Stimulated activated memory B cell treated with anti-CD40 and anti-IgM and Interleukin-4, amounts not matched to agents 10 μg/mL and 1 μg/mL and 100 μg/mL, for 72 hours (primary cell): ENCODE results near the gene NPM1.

ENCODE experiments used
- ATAC-seq: fragments of 150-1000 bp; cut with Tn5 transposase; 2 replicates; pipeline ENCODE4 v1.10.0; 2021
- H3K27ac Mint-ChIP-seq: one replicate; pipeline ENCODE4 v1.8.0; 2022; ENCODE audit warnings: mild to moderate bottlenecking, mixed read lengths
- H3K27me3 Mint-ChIP-seq: one replicate; pipeline ENCODE4 v1.8.0; 2022; ENCODE audit warnings: mixed read lengths
- H3K36me3 Mint-ChIP-seq: one replicate; pipeline ENCODE4 v1.8.0; 2022; ENCODE audit warnings: mixed read lengths
- H3K4me1 Mint-ChIP-seq: one replicate; pipeline ENCODE4 v1.8.0; 2022; ENCODE audit warnings: mixed read lengths
- H3K4me3 Mint-ChIP-seq: one replicate; pipeline ENCODE4 v1.8.0; 2022; ENCODE audit warnings: mild to moderate bottlenecking, moderate library complexity, mixed read lengths
- H3K9me3 Mint-ChIP-seq: one replicate; pipeline ENCODE4 v1.8.0; 2022; ENCODE audit warnings: mixed read lengths

NPM1 gene

DNA sequence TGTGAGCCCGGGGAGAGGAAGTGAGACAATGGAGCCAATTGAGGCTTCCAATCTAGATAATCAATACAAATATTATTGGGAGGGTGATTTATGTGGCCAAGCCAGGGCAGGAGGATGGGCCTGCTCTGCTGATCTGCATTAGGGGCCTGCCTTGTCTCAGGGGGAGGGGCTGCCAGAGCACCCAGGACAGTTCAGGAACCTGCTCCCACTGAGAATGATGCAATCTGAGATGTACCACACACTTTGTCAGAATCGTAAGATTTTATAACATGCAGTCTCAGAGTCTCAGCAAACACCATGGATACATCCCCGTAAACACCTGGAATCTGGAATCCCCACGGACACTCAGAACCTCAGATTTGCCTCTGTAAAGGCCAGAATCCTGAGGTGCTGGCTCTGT, 51.1 kb downstream of the NPM1 start:
- Mint-ChIP-seq H3K4me3 (no peak overlapping the region), H3K27ac (no peak overlapping the region), H3K36me3 (no peaks in the 10 kb centered on the region), H3K27me3 (peaks cover 16% of the 10 kb centered on the region), H3K9me3 (no peaks in the 10 kb centered on the region), H3K4me1 (peaks cover 7% of the 10 kb centered on the region)
- no peak for ATAC-seq

DNA sequence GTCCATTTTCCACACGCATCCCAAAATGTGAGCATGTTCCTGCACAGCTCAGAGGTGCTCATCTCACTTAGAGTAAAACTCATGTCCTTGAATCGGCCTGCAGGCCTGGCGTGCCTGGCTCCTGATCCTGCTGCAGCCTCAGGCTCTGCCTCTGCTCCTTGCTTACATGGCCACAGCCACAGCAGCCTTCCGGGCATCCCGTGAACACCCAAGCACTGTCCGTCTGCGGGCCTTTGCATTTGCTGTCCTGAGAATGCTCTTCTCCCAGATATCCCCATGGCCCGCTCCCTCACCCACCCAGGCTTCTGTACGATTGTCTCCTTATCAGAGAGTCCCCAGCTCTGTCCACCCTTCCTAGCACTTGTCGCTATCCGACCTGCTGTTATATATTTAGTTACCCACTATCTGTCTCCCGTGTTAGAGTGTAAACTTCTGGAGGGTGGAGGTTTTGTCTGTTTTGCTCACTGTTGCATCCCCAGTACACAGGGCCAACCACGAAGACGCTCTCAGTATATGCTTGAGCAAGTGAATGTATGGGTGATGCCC, 53.7 kb downstream of the NPM1 start:
- H3K36me3 Mint-ChIP-seq, result no peaks in the 10 kb centered on the region
- no peak for ATAC-seq
- H3K27ac Mint-ChIP-seq, result no peak overlapping the region
- H3K4me3 Mint-ChIP-seq, result no peak overlapping the region
- peaks cover 7% of the 10 kb centered on the region for H3K4me1 Mint-ChIP-seq
- H3K9me3 Mint-ChIP-seq, result no peaks in the 10 kb centered on the region
- H3K27me3 Mint-ChIP-seq, result peaks cover 32% of the 10 kb centered on the region

DNA sequence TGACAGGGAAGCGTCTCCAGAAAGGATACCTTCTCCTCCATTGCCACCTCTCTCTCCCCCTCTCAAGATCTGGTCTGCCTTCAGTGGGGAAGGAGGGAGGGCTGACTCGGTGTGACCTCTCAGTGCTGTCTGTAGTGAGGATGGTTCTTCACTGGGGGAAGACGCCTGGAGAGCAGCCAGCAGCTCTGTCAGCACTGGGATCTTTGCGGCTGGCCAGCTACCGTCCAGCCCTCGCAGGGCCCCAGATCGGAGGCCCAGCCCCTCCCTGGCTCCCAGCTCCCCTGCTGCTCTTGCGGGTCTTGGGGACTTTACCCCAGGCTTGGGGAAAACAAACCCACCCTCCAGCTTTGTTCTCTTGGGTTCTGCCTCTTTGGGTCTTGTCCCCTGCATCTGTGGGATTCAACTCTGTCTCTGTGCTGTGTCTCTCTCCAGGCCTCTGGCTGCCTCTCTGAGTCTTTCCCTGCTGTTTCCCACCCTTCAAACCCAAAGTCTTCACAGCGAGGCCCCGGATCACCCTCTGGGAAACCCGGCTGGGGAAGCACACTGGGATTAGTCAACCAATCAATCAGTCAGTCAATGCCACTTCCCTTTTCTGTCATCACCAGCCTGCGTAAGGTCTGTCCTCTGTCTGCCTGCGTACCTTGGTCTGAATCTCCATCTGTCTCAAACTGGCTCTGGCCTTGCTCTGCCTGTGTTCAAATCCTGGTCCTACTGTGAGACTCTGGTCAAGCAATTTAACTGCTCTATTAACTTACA, 54.8 kb downstream of the NPM1 start:
- Mint-ChIP-seq H3K4me1 (peaks cover 7% of the 10 kb centered on the region), H3K27ac (no peak overlapping the region), H3K9me3 (no peaks in the 10 kb centered on the region), H3K36me3 (no peaks in the 10 kb centered on the region), H3K4me3 (no peak overlapping the region), H3K27me3 (peaks cover 40% of the 10 kb centered on the region)
- ATAC-seq, result no peak

DNA sequence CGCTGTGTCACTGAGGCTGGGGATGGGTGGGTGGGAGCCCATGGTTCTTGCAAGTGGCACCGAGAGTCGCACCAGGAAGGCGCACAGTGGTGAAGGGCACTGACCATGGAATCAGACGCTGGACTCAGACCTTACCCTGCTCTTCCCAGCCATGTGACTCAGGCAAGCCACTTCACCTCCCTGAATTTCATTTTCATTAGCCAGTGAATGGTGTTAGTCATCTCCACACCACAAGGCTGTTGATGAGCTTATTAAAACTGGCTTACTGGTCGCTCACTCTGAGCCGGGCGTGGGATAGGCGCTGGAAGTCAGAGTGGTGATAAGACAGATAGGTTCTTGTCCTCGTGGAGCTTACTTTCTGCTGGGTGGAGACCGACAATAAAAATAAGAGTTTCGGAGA, 56.9 kb downstream of the NPM1 start:
- H3K4me1 Mint-ChIP-seq, result peaks cover 7% of the 10 kb centered on the region
- H3K4me3 Mint-ChIP-seq, result no peak overlapping the region
- ATAC-seq, result no peak
- no peak overlapping the region for H3K27ac Mint-ChIP-seq
- no peaks in the 10 kb centered on the region for H3K36me3 Mint-ChIP-seq
- H3K27me3 Mint-ChIP-seq, result peaks cover 61% of the 10 kb centered on the region
- H3K9me3 Mint-ChIP-seq, result no peaks in the 10 kb centered on the region

DNA sequence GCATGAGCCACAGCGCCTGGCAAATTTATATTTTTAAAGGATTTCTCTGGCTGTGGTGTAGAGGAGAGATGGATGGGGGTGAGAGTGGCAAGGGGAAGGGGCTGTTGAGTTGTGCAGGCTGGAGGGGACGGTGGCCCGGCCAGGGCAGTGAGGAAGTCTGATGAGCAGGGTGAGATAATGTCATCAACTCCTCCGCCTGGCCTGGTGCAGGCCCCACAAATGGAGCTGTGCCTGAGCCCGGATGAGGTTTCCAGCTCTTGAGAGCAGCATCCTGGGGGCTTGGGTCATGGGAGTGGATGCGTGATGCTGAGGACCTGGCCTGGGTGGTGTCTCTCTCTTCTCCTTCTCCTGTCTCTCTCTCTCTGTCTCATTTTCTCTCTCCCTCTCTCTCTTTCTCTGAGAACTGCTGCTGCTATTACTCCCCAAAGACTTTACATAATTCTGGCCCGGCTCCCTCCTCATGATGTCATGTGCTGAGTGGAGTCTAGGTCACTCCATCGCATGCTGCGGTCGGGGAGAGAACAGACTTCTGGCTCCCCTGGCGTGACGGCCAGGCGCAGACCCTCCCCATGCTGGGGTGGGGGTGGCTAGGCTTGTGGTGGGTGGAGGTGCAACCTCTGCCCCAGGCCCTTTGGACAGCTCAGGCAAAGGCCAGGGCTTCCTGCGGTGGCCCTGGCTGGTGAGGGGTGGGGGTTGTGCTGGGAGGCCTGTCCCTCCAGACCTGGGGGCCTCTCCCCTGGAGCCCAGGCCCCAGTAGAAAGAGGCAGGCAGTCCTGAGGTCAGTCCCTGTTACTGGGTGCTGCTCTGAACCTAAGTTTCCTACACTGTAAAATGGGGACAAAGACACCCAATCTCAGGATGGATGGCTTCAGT, 58.2 kb downstream of the NPM1 start:
- peak; percentile 9 for ATAC-seq
- Mint-ChIP-seq H3K27me3 (peaks cover 64% of the 10 kb centered on the region), H3K4me1 (peaks cover 7% of the 10 kb centered on the region), H3K9me3 (no peaks in the 10 kb centered on the region), H3K36me3 (no peaks in the 10 kb centered on the region), H3K27ac (no peak overlapping the region), H3K4me3 (no peak overlapping the region)

DNA sequence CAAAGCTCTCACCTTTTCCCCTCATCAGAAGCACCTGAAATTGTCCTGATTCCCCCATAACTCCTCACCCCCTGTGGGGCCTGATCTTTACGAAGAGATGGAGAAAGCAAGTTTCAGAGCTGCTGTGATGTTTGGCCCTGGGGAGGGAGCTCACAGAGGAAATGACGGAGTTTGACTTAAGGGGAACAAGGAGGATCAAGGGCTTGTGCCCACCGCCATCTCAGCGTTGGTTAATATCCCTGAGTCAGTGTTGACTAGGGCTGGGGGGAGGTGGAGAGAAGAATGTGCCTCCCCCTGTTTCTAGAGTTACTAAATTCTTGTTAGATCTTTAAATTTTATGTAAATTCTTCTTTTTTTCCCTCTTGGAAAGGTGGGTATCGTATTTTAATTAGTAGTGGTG, 59.6 kb downstream of the NPM1 start:
- no peaks in the 10 kb centered on the region for H3K36me3 Mint-ChIP-seq
- H3K27ac Mint-ChIP-seq, result no peak overlapping the region
- H3K27me3 Mint-ChIP-seq, result peaks cover 69% of the 10 kb centered on the region
- no peaks in the 10 kb centered on the region for H3K9me3 Mint-ChIP-seq
- peaks cover 13% of the 10 kb centered on the region for H3K4me1 Mint-ChIP-seq
- ATAC-seq, result no peak
- H3K4me3 Mint-ChIP-seq, result no peak overlapping the region

DNA sequence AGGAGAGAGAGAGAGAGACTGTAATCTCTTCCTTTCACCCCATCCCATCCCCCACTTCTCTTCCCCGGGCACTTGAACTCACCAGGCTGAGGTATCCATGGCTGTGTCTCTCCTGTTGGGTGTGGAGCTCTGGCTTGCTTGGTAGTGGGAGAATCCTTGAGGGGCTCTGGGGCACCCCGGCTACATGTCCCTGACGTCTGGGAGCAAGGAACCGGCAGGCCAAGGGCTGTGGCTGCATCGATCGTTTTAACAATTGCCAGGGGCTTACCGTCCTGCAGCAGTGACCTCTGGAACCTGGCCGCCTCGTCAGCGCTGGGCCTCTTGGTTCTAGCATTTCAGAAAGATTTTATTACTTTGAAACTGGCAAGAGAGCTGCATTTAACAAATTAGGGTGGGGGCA, 61.8 kb downstream of the NPM1 start:
- H3K27ac Mint-ChIP-seq, result no peak overlapping the region
- H3K4me3 Mint-ChIP-seq, result no peak overlapping the region
- ATAC-seq, result no peak
- H3K27me3 Mint-ChIP-seq, result peaks cover 83% of the 10 kb centered on the region
- no peaks in the 10 kb centered on the region for H3K36me3 Mint-ChIP-seq
- H3K9me3 Mint-ChIP-seq, result no peaks in the 10 kb centered on the region
- H3K4me1 Mint-ChIP-seq, result peaks cover 6% of the 10 kb centered on the region

DNA sequence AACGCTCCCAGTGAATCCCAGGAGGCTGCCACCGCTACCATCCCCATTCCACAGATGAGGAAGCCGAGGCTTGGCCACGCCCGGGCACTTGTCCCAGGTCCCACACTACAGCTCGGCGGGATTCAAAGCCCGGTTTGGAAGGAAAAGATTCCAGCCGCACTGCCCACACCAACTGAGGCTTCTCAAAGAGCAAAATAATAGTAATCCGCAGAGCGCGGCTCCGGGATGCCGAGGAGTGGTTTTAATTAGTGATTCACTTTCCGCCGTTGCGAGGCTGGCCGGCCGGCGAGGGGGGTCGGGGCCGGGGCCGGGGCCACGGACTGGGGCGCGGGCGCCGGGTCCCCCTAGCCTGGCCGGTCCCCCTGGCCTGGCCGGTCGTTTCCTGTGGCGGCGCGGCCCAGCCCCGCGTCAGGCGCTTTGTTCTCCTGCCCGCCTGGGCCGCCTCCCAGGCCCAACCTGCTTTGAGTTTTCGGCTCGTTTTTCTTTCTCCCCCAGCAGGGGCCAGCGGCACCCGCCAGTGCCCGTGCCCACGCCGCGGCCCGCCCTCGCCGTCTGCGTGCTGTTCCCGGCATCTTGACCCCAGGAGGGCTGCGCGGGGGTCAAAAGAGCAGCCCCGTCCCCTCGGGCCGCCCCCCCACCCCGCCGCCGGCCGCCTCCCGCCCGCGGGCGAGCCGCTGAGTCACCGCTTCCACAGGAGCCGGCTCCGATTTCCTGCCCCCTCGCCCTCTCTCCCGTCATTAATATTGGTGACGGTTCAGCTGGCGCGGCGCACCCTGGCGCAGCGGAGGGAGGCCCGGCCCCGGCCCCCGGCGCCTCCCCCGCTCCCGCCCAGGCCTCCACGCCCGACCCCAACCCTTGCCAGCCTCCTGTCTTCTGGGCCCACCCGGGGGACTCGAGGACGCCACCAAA, 63.0 kb downstream of the NPM1 start:
- no peak overlapping the region for H3K4me3 Mint-ChIP-seq
- ATAC-seq, result no peak
- H3K27ac Mint-ChIP-seq, result no peak overlapping the region
- no peaks in the 10 kb centered on the region for H3K9me3 Mint-ChIP-seq
- H3K4me1 Mint-ChIP-seq, result peaks cover 6% of the 10 kb centered on the region
- no peaks in the 10 kb centered on the region for H3K36me3 Mint-ChIP-seq
- peaks cover 76% of the 10 kb centered on the region for H3K27me3 Mint-ChIP-seq

DNA sequence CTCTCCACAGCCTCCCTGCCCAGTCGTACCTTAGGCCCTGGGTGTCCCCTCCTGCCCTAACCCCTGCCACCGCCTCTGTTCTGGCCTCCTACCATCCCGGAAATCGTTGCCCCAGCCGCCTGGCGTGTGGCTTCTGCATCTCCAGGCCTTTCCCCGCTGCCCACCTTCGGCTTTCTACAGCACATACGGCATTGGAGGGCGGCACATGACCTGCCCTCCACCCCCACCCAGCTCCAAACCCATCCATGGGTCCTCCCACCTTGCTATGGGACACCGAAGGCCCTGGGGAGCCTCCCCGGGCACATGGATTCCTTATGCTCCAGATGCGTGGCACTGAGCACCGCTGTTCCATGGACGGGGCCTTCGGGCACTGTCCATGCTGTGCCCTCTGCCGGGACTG, 63.8 kb downstream of the NPM1 start:
- peak overlapping the region; percentile 60 for H3K4me3 Mint-ChIP-seq
- peaks cover 71% of the 10 kb centered on the region for H3K27me3 Mint-ChIP-seq
- no peak for ATAC-seq
- H3K9me3 Mint-ChIP-seq, result no peaks in the 10 kb centered on the region
- H3K36me3 Mint-ChIP-seq, result no peaks in the 10 kb centered on the region
- peaks cover 6% of the 10 kb centered on the region for H3K4me1 Mint-ChIP-seq
- no peak overlapping the region for H3K27ac Mint-ChIP-seq

DNA sequence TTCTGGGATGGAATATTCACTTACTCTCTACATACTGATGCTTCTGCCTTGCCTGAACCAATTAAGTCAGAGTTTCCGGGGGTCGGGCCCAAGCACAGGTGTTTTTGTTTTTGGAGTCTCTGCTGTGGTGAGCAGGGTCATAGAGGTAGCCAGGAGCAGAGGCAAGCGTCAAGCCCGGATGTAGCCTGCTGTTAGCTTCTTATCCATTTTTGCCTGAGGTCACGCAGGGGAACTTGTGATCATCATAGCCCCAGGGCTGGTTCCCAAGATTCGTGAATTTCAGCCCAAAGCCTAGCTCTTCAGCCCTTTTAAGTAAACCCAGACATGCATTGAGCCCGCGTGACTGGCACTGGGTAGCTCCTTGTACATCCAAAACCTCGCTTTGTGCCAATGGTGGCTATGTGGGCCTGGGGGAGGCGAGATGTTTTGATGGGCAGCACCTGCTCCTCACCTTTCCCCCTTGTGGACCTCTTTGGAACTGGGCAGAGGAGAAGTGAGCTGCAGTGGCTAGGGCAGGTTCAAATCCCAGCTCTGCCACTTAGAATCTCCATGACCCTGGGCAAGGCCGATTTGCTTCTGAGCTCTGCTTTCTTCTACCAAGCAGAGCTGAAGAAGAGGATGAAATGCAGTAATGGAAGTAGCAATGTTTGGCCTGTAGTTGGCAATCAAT, 65.5 kb downstream of the NPM1 start:
- no peak overlapping the region for H3K27ac Mint-ChIP-seq
- no peaks in the 10 kb centered on the region for H3K9me3 Mint-ChIP-seq
- no peak for ATAC-seq
- H3K4me1 Mint-ChIP-seq, result peaks cover 6% of the 10 kb centered on the region
- no peaks in the 10 kb centered on the region for H3K36me3 Mint-ChIP-seq
- peaks cover 65% of the 10 kb centered on the region for H3K27me3 Mint-ChIP-seq
- no peak overlapping the region for H3K4me3 Mint-ChIP-seq

DNA sequence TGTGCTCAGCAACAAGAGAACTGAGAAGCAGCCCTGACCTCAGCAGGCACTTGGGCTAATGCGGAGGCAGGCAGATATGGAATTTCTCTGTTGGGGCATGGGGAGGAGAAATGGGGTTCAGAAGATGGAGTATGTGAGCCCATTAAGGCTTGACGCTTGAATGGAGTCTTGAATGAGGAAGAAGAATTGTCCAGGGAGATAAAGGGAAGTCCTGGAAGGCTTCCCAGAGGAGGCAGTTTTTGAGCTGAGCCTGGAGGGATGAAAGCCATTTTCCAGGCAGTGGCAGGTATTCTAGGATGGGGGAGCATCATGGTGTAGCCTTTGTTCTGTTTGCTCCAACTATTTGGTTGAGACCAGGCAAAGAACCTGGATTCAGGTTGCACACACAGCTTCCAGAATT, 66.3 kb downstream of the NPM1 start:
- ATAC-seq, result no peak
- no peaks in the 10 kb centered on the region for H3K9me3 Mint-ChIP-seq
- peaks cover 64% of the 10 kb centered on the region for H3K27me3 Mint-ChIP-seq
- no peak overlapping the region for H3K27ac Mint-ChIP-seq
- no peak overlapping the region for H3K4me3 Mint-ChIP-seq
- H3K36me3 Mint-ChIP-seq, result no peaks in the 10 kb centered on the region
- peaks cover 6% of the 10 kb centered on the region for H3K4me1 Mint-ChIP-seq

DNA sequence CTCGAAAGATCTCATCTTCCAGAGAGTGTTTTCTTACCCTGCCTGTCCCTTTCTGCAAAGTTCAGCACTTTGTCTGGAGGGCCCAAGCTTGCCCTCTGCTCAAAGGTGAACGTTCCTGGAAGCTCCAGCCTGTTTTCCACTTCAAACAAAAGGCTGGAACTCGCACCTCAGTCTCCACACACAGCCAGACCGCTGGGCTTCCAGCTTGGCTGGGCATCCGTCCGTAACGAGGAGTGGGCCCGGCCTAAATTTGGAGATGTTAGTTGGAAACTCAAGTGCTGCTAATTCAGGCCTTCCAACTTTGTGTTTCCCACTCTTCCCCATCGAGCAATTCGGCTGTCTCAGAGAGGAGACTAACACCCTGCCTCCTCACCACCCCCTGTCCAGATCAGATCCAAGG, 66.9 kb downstream of the NPM1 start:
- Mint-ChIP-seq H3K27me3 (peaks cover 64% of the 10 kb centered on the region), H3K4me1 (peaks cover 6% of the 10 kb centered on the region), H3K4me3 (no peak overlapping the region), H3K9me3 (no peaks in the 10 kb centered on the region), H3K36me3 (no peaks in the 10 kb centered on the region), H3K27ac (no peak overlapping the region)
- ATAC-seq, result no peak

DNA sequence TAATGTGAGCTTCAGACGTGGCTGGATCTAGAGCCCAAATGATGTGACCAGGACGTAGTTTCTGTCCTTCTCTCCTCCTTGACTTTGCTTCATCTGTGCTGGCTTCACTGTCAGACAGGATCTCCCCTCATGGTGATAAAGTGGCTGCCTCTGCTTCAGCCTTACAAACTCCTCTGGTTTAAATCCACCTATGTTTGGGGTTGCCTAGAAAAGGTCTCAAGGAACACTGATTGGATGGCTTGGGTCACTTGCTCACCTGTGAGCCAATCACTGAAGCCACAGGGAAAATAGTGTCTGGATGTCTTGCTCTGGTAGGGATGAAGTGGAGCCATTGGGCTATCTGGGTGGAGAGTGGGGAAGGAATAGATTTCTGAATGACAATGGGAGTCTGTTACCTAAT, 67.9 kb downstream of the NPM1 start:
- H3K9me3 Mint-ChIP-seq, result no peaks in the 10 kb centered on the region
- H3K36me3 Mint-ChIP-seq, result no peaks in the 10 kb centered on the region
- H3K4me1 Mint-ChIP-seq, result peaks cover 6% of the 10 kb centered on the region
- H3K27ac Mint-ChIP-seq, result no peak overlapping the region
- H3K4me3 Mint-ChIP-seq, result no peak overlapping the region
- no peak for ATAC-seq
- peaks cover 64% of the 10 kb centered on the region for H3K27me3 Mint-ChIP-seq

DNA sequence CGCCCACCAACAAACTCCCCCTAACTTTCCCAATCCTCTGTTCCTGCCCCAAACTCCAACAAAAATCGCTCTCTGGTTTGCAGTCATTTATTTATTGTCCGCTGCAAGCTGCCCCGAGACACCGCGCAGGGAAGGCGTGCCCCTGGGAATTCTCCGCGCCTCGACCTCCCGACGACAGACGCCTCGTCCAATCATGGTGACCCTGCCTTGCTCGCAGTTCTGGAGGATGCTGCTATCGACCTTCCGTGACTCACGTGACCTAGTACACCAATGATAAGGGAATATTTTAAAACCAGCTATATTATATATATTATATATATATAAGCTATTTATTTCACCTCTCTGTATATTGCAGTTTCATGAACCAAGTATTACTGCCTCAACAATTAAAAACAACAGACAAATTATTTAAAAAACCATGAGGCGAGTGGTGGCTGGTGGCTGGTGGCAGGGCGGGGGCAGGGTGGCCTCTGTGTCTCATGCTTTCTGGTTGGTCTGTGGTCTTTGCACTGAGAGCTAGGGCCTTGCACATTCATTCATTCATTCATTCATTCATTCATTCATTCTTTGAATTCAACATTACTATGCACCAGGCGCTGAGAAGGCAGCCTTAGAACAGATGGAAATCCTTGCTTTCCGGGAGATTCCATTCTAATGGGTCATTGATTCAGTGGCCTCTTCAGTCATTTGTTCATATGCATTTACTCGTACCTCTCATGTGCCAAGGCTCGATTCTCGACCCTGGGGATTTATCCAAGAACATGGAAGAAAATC, 69.7 kb downstream of the NPM1 start:
- H3K4me1 Mint-ChIP-seq, result no peaks in the 10 kb centered on the region

More for the DNA sequence above, 69.7 kb downstream of the NPM1 start:
- Mint-ChIP-seq H3K27ac (no peak overlapping the region), H3K4me3 (no peak overlapping the region), H3K27me3 (peaks cover 49% of the 10 kb centered on the region), H3K9me3 (no peaks in the 10 kb centered on the region), H3K36me3 (no peaks in the 10 kb centered on the region)
- no peak for ATAC-seq
